GM12801 (cell line): ENCODE data around the gene NEURL1B.

ENCODE experiments used
- TF ChIP-seq, protein P1 (sequence below): IDR thresholded peaks from one replicate; pipeline ENCODE4 v1.5.1; 2011; ENCODE audit warnings: control low read depth; ENCODE audit not compliant: insufficient read length; ENCODE audit errors: extremely low read depth

Gene NEURL1B

DNA sequence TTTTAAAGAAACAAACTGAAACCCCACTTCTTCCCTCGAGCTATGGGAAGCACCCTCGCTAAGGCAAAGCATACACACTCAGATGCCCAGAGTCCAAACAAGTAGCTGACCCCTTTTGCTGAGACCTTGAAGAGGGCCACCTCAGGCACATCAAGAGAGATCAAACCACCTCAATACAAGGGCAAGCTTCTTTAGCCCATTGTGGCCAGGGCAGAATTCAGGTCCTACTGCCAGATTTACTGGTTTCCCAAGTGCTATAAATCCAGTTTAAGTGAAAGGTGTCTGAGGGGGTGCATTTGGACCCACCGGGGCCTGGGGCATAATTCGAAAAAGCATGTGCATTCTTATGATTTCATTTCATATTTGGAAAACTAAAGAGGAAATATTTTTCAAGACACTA, 40.4 kb downstream of the NEURL1B start:
- TF ChIP-seq, protein P1, sequence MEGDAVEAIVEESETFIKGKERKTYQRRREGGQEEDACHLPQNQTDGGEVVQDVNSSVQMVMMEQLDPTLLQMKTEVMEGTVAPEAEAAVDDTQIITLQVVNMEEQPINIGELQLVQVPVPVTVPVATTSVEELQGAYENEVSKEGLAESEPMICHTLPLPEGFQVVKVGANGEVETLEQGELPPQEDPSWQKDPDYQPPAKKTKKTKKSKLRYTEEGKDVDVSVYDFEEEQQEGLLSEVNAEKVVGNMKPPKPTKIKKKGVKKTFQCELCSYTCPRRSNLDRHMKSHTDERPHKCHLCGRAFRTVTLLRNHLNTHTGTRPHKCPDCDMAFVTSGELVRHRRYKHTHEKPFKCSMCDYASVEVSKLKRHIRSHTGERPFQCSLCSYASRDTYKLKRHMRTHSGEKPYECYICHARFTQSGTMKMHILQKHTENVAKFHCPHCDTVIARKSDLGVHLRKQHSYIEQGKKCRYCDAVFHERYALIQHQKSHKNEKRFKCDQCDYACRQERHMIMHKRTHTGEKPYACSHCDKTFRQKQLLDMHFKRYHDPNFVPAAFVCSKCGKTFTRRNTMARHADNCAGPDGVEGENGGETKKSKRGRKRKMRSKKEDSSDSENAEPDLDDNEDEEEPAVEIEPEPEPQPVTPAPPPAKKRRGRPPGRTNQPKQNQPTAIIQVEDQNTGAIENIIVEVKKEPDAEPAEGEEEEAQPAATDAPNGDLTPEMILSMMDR = no peak

DNA sequence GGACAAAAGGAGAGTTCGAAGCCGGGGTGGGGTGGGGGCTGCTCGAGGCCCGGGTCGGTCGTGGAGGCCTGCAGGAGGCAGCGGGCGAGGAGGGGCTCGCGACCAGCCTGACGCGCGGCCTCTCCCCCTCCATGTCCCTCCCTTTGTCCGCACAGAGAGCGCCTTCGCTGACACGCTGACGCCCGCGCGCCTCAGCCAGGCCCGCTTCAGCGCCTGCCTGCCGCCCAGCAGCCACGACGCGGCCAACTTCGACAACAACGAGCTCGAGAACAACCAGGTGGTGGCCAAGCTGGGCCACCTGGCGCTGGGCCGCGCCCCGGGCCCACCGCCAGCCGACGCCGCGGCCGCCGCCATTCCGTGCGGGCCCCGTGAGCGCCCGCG, 42.2 kb downstream of the NEURL1B start:
- TF ChIP-seq, protein P1 = no peak

DNA sequence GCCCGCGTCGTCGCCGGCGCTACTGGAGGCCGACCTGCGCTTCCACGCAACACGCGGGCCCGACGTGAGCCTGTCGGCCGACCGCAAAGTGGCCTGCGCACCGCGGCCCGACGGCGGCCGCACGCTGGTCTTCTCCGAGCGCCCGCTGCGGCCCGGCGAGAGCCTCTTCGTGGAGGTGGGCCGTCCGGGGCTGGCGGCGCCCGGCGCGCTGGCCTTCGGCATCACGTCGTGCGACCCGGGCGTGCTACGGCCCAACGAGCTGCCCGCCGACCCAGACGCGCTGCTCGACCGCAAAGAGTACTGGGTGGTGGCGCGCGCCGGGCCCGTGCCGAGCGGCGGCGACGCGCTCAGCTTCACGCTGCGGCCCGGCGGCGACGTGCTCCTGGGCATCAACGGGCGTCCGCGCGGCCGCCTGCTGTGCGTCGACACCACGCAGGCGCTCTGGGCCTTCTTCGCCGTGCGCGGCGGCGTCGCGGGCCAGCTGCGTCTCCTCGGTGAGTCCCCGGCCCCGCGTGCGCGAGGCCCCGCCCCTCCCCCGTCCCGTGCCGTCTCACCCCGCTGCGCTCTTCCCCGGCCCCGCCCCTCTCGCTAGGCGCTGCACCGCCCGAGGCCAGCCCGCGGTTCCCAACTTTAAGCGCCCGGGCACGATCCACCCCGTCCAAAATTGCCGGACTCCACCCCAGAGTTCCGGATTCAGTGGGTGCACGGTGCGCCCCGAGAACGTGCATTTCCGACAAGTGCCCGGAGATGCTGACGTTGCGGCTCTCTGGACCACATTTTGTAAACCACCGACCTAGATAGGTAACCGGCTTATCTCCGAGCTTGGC, 42.8 kb downstream of the NEURL1B start:
- TF ChIP-seq, protein P1 = no peak

DNA sequence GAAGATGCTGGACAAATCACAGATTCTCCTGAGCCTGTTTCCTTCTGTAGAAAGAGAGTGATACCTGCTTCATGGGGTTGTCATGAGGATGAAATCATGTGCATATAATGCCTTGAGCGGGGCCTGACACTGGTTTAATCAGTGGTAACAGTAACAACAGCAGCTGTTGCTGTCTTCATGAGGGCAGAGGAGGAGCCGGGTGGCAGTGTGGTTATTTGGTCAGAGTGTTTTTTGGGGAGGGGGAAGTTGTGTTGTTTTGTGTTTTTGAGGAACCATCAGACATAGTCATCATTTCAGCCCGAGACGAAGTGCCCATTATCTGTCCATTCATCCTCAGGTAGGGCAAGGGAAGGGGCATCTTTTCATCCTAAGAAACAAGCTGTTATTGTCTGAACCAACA, 44.0 kb downstream of the NEURL1B start:
- TF ChIP-seq, protein P1 = no peak

DNA sequence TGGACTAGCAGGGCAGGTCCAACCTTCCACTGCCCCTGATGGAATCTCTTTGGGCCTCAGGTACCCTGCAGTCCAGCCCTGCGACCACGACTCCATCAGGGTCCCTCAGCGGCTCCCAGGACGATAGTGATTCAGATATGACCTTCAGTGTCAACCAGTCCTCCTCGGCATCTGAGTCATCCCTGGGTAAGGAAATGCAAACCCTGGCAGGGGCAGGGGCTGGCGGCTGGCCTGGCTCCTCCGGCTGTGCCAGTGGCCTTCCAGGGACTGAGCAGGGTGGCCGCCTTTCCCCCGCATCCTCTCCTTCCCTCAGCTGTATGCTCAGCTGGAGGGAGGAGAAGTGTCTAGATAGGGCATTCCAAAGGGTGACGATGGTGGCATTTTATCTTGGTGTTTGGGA, 45.0 kb downstream of the NEURL1B start:
- TF ChIP-seq, protein P1 = no peak

DNA sequence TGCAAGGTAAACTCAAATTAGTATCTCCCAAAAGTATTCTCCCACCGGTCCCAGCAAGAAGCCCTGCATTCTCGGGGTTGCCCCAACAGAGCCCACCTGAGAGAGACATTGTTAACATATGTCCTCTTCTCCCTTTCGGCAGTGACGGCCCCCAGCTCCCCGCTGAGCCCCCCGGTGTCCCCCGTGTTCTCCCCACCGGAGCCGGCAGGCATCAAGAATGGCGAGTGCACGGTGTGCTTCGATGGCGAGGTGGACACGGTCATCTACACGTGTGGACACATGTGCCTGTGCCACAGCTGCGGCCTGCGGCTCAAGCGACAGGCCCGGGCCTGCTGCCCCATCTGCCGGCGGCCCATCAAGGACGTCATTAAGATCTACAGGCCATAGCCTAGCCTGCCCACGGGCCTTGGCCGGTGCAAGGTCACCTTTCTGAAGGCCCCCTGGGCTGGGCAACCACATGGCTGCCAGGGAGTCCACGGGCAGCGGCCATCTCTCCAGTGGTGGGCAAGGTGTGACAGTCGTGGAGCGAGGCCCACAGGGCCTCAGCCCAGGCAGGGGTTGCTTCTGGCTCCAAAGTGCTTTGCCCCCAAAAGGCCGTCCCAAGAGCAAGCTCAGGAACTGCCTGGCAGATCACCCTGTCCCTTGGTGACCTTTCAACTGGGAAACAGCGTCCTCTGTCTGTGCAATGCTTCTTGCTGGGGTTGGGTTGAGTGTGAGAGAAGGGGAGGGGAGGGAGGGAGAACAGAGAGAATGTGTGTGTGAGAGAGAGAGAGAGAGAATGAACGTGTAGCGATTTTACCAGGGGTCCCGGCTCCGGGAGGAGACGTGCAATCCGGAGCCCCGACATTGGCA, 45.7 kb downstream of the NEURL1B start:
- TF ChIP-seq, protein P1 = no peak

DNA sequence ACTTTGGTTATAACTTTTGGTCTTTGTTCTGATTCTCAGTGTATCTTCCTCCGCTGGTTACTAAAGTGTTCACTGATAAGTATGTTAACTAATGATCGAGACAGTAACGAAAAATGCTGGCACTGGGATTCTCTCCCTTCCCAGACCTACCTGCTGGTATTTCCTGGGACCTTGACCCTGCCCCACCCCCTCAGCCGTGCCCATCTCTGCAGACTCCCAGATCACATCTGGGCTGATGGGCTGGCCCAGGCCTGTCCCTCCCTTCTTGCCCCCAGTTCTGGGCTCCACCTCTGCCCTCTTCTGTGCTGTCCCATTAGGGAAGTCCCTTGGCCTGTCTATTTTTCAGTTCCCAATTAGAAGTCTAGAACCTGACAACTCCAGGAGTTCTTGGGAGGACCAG, 46.9 kb downstream of the NEURL1B start:
- TF ChIP-seq, protein P1 = no peak
